SIG-M5 treated with dmso at 0.1 percent for 504 hours (cell line): ENCODE data around the gene ANKS1A.

ENCODE experiments used
- DNase-seq: peaks from one replicate; lab custom pipeline; 2025; ENCODE audit not compliant: unreplicated experiment; lab: John Stamatoyannopoulos, UW

ANKS1A gene

GRCh38 chr6:35080821-35081425, 191.9 kb downstream of the ANKS1A start:
- peak; percentile 57 for DNase-seq

DNA sequence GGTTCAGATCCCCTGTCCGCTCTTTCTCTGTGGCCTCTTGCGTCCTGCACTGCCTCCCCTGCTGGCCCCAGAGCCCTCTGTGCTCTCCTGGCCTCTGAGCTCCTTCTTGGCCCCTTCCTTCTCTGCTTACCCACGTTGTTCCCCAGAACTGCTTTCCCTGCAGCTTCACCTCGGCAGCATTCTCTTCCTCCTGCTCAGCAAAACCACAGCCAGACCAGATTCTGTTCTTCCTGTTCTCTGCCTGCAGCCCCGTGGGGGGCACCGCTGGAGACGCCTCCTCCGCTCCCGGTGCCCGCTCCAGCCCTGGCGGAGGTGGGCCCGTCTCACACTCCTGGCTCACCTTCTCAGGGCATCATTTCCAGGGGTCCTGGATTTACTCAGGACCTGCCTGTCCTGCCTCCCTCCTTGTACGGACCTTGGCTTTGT, 192.4 kb downstream of the ANKS1A start:
- peak; percentile 66 for DNase-seq

DNA sequence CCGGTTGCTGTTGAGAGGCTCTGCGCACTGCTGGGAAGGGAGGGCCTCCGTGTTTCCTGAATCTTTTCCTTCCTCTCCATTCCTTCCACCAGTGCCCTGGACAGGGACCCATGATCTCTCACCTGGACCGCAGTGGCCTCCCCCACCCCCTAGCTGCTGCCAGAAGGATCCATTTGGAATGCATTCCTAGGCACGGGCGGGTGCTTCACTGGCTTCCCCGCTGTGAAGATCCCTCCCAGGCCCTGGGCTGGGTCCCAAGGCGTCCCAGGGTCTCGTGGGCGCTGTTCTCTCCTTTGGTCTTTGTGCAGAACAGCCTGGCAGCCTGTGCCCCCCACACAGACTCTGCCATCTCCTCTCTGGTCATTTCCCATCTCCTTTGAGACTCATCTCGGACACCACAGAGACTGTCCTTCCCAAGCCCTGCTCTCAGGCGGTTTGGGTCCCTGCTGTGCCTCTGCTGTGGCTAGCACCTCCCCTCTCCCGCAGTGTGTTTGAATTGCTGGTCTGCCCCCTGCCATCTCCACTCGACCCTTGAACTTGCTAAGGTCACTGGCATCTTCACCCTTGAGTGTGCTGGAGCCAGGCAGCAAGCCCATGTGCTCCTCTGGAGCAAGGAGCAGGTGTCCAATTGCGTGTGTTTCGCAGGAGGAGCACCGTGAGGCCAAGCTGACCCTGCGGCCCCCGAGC, 193.1 kb downstream of the ANKS1A start:
- DNase-seq, result no peak

- DNase-seq, result no peak
These were observed 193.8 kb downstream of the ANKS1A start for GRCh38 chr6:35082733-35083403.

DNA sequence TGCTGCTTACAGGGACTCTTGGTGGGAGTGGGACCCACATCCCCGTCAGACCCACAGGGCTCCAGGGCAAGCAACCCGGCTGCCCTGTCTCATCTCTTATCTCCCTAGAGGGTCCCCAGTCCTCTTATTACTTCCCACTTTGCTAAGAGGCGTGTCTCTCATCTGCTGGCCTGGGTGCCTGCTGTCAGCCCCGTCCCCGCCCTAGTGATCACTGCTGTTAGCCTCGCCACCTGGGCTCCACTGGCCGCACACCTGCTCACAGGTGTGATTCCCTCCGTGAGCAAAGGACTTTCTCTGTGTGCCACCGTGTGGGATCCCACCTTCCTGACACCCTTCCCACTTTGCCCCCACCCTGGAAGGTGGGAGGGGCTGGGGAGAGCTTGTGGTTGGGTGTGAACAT, 194.5 kb downstream of the ANKS1A start:
- DNase-seq, result no peak

GRCh38 chr6:35084041-35084491, 195.0 kb downstream of the ANKS1A start:
- DNase-seq, result no peak

GRCh38 chr6:35084511-35085203, 195.6 kb downstream of the ANKS1A start:
- DNase-seq, result no peak

GRCh38 chr6:35085359-35086281, 196.6 kb downstream of the ANKS1A start:
- no peak for DNase-seq

DNA sequence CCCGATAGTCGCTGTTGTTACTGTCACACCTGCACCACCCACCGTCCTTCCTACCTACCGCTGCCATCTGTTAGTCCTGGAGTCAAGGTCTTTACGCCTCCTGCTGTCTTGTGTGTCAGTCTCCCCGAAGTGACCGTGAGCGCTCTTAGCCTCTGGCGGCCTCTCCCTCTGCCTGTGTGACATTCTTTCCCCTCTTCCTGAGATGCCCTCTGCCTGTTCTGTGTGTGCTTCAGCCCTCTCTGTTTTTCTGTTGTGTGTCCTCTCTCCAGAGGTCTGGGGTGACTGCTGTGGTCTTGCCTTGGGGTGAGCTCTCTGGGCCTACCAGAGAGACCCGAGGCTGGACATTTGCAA, 197.2 kb downstream of the ANKS1A start:
- no peak for DNase-seq

GRCh38 chr6:35086636-35087360, 197.7 kb downstream of the ANKS1A start:
- no peak for DNase-seq

GRCh38 chr6:35087361-35088280, 198.6 kb downstream of the ANKS1A start:
- DNase-seq, result no peak

DNA sequence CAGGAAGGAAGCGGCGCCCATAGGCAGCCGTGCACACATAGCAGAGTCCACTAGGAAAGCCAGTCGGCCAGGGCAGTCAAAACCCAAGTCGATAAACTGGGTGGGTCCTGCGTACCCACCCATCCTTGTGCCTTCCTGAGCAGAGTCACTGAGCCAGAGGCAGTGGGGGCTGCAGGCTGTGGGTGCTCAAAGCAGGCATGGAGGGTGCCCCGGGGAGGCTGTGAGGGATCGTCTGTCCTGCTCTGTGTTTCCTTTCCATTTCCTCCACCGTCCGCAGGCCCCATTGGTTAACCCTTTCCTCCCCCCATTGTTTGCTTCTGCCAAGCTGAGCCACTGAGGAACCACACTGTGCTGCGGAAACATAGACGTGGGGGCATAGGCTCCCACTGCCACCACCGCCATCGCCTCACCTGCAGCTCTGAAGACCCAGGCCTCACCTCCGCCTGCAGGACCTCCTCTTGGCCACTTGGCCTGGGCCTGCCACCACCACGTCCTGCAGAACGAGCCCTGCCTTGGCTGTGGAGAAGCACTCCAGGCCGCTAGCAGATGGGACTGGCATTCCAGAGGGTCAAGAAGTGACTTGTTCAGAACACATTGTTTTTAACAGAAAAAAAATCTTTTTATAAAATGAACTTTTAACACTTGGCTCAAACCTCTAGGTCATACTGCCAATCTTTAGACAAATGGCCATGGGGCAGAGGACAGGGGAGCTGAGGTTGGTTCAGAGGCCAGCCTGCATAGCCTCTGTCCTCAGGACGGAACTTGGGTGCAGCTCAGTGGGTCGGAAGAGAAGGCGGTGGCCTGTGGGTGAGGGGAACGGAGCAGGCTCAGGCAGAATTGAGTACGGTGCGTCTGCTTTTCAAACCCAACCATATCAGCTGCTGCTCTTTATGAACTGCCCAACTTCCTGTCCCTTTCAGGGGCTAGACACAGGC, 199.5 kb downstream of the ANKS1A start:
- DNase-seq, result no peak

- no peak for DNase-seq
These were observed 200.3 kb downstream of the ANKS1A start for GRCh38 chr6:35089216-35089934.

GRCh38 chr6:35089935-35090505, 201.0 kb downstream of the ANKS1A start:
- no peak for DNase-seq

DNA sequence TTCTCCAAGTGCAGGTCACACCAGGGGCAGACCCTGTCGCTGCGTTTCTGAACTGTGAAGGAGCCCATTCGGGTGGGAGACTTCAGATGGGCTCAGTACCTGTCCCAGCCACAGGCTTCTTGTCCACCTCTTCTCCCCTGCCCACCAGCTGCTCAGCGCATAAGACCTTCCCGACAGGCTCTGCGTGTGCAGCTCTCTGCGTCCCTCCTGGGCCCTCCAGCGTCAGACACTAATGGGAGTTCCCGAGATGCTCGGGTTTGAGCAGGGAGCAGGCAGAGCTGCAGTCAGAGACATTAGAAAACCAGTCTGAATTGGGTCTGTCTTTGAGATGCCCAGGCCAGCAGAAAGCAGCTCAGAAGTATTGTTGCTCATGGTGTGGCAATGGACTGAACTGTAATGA, 201.7 kb downstream of the ANKS1A start:
- DNase-seq, result no peak

- DNase-seq, result no peak
These were observed 202.5 kb downstream of the ANKS1A start for GRCh38 chr6:35091346-35092083.
